HS-27A (cell line): ENCODE data around the gene CLOCK.
"Not testable (repeated sequence)": the region's sequence is repeated elsewhere in the genome, so short reads cannot be mapped to it uniquely, and the experiment has no call there.

ENCODE experiments used
- DNase-seq: peaks from one replicate; pipeline ENCODE4 v3.0.0-alpha.2; 2012; ENCODE audit warnings: low read depth, missing footprints

Gene CLOCK, protein sequence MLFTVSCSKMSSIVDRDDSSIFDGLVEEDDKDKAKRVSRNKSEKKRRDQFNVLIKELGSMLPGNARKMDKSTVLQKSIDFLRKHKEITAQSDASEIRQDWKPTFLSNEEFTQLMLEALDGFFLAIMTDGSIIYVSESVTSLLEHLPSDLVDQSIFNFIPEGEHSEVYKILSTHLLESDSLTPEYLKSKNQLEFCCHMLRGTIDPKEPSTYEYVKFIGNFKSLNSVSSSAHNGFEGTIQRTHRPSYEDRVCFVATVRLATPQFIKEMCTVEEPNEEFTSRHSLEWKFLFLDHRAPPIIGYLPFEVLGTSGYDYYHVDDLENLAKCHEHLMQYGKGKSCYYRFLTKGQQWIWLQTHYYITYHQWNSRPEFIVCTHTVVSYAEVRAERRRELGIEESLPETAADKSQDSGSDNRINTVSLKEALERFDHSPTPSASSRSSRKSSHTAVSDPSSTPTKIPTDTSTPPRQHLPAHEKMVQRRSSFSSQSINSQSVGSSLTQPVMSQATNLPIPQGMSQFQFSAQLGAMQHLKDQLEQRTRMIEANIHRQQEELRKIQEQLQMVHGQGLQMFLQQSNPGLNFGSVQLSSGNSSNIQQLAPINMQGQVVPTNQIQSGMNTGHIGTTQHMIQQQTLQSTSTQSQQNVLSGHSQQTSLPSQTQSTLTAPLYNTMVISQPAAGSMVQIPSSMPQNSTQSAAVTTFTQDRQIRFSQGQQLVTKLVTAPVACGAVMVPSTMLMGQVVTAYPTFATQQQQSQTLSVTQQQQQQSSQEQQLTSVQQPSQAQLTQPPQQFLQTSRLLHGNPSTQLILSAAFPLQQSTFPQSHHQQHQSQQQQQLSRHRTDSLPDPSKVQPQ

DNA sequence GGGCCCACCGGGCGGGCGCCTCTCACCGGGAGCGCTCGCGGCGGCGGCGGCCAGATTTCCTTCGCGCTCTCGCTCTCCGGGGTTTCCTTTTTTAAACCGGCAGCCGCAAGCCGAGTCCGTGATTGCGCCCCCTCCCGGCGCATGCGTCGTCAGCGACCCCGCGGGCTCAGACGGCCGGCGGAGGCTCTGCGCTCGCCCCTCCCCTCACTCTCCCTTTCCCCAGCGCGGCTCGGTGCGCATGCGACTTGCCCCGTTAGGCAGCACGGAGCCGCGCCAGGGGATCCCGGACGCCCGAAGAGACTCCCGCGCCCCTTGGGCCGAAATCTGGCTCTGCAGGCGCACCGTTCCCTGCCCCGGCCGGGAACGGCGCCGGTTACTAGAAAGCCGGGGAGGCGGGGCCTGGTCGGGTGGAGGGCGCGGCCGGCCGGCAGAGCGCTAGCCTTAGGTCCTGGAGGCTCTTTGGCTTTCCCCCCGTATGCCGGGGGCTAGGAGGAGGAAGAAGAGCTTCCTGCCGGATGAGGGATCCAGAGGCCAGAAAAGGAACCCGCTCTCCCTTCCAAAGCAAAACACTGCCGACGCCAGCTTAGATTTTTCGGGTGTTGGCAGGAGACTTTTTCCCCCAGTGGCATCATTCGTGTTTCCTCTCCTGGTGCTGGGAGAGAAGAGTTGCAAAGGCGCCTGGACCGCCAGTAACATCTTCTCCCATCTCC, at the start of gene CLOCK:
Gene CLOCK (minus strand): TSS at position 154 of the 710 bp plus-strand sequence. CDS start 64,124 bp downstream, outside the sequence.
- DNase-seq: peak; percentile 62

DNA sequence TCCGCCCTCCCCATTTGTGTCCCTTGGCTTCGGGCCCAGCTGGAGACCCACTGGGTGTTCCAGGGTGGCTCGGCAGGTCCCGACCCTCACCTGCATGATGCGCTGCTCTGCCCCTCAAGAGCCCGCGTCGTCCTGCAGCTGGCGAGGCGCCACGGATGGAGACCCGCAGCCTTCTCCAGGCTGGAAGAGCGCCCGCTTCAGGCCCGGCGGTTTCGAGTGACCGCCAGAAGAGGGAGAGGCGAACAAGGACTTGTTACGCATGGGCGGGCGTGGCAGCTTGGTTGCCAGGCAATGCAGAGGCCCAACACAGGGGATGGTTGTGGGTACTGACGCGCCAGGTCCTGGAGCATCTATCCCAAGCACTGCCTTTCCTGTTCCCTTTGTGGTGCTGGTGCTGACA, 45.3 kb upstream of the CLOCK start, which contains the start of gene PDCL2:
Gene PDCL2 (minus strand): TSS at position 232 of the 400 bp plus-strand sequence. CDS start 136 bp downstream, at position 96.
- DNase-seq: no peak

DNA sequence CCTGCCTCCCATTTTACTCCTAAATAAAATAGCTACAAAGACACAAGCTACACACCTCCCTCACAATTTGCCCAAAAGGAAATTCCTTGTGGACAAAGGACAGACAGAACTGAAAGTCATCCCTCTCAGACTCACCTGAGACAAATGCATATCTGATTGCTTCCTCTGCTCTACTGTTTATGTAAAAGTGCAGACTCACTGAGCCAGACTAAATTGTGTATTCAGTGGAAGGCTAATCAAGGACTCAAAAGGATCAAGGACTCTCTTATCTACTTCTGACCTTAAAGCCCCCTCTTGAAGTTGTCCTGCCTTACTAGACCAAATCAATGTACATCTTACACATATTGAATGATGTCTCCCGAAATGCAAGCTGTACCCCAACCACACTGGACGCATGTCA, 41.5 kb upstream of the CLOCK start:
- no peak for DNase-seq

DNA sequence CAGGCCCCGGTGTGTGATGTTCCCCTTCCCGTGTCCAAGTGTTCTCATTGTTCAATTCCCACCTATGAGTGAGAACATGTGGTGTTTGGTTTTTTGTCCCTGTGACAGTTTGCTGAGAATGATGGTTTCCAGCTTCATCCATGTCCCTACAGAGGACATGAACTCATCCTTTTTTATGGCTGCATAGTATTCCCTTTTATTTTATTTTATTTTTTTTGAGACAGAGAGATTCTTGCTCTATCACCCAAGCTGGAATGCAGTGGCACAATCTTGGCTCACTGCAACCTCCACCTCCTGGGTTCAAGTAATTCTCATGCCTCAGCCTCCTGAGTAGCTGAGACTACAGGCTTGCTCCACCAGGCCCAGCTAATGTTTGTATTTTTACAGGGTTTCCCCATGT, 36.1 kb upstream of the CLOCK start:
- not testable (repeated sequence) for DNase-seq

DNA sequence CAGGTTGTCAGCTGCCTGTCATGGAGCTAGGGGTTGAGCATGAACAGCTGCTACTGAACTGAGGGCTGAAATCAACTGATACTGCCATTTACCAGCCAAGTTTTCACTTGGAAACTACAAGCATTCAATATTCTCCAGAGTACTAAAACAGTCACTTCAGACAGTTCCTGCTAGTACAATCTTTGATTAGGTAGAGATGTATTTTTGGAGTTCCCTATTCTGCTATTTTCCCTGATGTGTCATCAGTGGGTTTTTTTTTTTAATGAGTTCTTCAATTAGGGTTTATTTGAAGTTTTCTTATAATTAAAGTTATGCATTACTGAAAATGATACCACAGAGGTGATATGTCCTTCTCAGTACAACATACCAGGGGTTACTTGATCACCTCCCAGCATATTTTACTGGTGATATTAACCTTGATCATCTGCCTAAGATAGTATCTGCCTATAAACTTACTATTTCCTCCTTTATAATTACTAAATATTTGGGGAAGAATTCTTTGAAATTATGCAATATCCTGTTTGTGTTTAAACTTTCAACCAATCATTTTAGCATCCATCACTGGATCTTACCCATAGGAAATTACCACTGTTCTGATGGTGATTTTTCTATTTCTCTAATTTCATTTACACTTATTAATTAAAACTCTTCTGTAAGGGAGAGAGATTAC, 31.8 kb upstream of the CLOCK start:
- no peak for DNase-seq

DNA sequence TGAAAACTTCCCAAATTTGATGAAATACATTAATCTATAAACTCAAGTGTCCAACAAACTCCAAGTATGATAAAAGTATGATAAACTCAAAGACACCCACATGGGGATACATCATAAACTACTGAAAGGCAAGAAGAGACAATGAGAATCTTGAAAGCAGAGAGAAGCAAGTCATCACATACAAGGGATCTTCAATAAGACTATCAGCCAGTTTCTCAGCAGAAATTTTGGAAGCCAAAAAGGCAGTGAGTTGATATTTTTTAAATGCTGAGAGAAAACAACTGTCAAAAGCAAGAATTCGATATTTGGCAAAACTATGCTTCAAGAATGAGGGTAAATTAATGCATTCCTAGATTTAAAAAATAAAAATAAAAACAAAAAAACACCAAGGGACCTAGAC, 28.8 kb upstream of the CLOCK start:
- DNase-seq: no peak

DNA sequence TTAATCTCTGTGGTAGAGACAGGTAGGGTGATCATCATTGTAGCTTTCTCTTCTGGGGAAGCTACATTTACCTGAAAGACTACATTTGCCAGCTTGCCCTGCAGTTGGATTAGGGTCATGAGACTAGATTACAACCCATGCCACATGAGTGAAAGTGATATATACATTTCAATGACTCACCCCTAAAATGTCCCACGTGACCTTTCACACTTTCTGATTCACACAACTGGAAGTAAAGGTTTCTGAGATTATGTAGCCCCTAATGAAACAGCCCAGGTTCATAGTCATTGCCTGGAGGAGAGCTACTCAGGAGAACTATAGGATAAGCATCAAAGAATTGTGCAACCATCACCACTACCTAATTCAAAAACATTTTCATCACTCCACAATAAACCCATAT, 27.5 kb upstream of the CLOCK start:
- DNase-seq: no peak

DNA sequence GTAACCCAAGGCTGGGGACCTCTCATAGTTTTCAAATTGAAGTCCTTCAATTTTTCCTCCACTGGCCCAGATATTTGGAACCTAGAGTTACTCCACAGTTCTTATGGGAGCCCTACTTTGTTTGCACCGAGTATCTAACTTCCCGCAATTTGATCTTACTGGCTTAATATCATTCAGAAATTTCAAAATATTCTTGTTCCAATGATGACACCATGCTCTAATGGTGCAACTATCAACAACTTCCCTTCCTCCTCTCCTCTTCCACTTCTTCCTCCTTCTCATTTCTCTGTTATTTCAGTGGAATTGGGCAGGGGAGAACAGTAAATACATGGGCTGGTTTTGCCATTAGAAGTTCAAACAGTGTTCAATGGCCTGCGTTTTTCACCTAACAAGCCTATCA, 25.1 kb upstream of the CLOCK start:
- DNase-seq: no peak

DNA sequence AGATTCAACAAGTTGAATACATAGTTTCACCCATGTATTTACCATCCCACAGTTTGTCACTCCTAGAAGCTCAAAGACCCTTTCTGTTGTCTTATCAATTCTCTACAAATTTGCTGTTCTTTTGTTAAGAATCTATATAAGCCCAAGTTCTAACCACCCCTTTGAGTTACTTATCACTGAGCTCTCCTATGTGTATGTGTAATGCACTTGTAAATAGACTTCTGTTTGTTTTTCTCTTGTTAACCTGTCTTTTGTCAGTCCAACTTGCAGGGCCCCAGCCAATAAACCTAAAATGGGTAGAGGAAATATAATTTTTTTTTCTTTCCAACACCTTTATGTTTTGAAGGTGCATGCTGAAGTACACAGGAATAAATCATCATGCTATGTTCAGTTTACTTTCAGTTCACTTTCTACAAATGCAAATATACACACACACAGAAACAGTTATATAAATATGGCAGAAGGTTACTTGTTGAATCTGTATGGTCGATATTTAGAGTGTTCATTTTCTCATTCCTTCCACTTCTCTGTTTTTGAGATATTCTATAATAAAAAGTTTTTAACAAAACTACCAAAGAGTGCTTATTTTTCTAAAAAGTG, 22.3 kb upstream of the CLOCK start:
- no peak for DNase-seq

DNA sequence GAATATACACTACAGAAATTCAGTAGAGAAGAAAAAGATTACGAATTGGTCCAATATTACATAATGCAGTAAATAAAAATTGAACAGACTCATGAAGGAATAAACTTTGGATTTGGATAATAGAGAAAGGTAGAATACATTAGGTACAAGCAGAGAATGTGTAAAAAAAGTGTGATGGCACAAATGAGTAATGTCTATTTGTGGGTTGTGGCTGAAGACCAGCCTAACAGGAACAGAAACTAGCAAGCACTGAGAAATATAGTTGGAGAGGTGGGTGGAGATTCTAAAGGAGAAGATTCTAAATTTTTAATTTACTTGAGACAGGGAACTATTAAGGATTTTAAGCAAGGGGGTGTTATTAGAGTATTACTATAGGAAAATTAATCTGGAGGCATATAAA, 15.2 kb upstream of the CLOCK start:
- no peak for DNase-seq

DNA sequence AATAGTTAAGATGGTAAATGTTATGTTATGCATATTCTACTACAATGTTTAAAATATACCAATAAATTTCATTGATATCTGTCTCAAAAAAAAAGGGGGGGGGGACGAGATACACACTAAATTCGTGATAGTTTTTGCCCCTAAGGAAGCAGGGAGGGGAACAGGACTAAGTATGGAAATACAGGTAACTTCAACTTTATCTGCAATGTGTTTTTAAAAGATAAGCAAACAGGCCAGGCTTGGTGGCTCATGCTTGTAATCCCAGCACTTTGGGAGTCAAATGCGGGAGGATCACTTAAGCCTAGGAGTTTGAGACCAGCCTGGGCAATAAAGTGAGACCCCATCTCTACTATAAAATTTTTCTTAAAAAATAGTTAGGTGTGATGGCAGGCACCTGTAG, 13.4 kb upstream of the CLOCK start:
- no peak for DNase-seq

DNA sequence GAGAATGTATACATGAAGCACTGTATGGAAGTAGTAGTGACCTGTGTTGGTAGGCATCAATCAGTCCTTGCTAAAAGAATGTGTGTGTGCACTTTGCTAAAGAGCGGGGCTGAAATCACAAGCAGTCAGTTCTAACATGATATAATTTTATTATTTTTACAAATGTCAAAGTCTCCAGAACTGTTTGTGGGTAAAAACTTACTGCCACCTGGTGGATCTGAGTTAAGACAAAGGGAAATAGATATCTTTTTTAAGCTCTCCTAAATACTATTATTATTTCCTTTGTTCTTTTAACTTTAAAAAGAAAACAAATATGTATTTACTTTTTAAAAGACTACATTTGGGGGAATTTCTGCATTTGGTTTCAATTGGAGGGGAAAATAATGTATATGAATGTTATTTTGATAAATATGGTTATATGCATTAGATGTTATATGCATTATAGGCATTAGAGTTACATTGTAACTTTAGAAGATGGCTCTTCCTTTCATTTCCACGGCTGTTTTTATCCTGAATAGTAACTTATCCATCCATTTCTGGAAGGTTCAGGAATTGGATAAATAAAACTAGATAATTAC, 7.8 kb upstream of the CLOCK start:
- no peak for DNase-seq

DNA sequence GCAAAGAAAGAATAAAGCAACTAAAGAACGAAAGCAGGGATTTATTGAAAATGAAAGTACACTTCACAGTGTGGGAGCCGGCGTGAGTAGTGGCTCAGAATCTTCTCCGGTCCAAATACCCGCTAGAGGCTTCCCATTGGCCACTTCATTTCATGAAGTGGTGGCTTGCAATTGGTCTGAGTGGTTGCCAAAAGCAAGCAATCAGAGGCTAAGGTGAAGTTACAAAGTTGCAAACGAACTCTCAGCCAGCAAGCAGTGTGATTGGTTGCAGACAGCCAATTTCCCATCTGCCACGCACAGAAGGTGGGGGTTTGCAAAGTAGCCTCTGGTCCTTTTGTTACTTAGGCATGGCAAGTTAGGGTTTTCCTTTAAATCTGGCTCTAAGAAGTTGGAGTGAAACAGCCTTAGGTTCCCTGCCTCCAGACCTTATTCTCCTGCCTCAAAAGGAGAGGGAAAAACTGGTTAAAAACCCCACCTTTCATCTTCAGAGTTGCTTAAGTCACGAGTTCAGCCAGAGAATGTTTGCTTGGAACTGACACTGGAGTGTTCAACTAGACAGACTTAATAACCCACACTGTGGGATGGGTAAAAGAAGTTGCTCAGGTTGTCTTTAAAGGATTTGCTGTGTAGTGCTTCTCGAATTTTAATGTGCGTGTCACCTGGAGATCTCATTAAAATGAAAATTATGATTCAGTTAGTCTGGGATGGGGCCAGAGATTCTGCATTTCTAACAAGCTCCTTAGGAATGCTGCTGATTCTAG, 6.9 kb upstream of the CLOCK start:
- peak; percentile 59 for DNase-seq

DNA sequence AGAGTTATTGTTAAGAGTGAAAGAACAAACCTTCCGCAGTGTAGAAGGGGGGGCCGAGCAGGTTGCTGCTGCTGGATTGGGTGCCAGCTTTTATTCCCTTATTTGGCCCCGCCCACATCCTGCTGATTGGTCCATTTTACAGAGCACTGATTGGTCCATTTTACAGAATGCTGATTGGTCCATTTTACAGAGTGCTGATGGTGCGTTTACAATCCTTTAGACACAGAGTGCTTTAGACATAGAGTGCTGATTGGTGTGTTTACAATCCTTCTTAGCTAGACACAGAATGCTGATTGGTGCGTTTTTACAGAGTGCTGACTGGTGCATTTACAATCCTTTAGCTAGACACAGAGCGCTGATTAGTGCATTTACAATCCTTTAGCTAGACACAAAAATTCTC, 5.3 kb upstream of the CLOCK start:
- not testable (repeated sequence) for DNase-seq

DNA sequence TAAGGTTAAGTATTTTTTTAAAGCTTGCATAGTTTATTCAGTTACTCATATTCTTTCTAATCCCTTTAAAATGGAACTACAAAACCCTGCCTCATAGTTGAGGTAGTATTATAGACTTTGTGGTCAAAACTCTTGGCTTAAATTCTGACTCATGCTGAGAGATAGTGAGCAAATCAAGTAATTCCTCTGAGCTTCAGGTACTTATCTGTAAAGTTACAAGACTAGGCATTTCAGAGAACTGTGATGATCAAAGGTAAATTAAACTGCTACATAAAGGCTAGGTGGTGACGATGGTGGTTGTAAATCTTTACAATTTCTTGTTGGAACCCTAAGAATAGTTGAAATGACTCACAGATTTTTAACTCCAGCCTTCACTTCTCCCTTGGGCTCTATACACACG, 3.2 kb upstream of the CLOCK start:
- DNase-seq: peak; percentile 64

DNA sequence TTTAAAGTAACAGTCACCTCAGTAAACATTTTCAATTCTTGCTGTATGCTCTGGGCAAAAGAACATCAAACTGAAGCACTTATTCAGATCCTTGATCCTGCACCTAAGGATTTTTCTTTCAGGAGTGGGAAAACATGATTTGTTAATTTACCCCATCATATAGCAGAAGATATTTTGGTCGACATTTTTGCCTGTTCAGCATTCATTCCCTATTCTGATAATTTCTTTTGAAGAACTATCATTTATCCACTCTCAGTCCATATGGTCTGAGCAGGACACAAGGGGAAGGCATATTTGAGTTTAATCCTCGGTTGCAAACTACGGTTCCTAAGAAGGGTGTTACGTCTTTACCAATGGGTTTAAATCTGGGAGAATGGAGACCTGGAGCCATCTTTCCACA, 1.2 kb upstream of the CLOCK start:
- no peak for DNase-seq

DNA sequence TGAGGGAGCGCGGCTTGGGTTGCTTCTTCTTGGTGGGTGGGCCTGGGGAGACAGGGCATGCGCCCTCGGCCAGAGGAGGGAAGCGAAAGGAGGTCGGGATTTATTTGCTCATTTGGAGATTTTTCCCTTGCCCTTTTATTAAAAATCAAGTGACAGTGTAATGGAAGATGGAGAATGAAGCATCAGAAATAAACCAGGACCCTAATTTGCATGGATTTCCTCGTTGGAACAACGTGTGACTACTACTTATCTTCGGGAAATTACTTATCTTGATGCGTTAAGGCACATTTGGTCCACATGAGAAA, 709 bp upstream of the CLOCK start:
- no peak for DNase-seq

DNA sequence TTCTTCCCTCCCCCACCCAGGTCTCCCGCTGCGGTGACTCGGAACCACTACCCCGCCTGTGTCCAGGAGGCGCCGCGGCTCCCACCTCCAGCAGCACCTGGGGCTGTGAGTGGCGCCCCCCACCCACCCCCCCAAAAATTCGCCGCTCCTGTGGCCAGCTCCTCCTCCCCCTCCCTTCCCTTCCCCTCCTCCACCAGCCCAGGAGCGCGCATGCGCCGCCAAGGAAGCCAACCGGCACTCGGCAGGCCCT, 278 bp downstream of the CLOCK start:
- DNase-seq: no peak

DNA sequence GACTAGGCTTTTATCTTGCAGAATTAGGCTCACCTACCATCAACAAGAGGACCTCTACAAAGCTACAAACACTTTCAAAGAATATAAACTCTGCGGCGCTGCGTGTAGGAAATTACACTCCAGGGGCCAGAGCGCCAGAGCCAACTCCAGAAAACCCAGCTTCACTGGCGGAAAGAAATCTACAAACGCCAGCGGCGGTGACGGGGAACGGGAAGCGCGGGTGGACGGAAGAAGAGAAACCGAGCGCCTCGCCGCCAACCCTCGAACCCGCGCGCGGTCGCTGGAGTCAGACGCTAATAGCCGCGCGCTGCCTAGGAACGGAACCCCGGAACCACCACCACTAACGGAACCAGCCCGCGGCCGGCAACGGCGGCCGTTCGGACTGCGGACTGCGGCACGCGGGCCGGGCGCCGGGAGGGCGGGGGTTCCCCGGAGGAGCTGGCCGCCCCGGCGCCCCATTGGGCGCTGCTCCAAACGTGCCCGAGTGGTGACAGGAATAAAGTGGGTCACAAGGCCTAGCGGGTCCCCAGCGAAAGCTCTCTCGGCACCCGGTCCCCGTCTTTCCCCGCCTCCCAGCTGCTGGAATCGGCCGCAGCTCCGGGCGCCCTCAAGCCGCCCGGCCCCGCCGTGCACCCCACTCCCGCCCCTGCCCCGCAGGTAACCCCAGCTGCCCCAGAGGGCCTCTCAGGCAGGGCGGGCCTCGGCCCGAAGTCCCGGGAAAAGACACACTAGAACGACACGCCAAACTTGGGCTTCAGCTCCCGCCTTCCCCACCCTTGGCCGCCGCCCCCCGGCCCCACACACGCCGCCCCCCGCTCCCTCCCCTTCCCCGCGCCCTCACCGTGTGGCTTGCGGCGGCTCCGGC, 836 bp downstream of the CLOCK start:
- no peak for DNase-seq

DNA sequence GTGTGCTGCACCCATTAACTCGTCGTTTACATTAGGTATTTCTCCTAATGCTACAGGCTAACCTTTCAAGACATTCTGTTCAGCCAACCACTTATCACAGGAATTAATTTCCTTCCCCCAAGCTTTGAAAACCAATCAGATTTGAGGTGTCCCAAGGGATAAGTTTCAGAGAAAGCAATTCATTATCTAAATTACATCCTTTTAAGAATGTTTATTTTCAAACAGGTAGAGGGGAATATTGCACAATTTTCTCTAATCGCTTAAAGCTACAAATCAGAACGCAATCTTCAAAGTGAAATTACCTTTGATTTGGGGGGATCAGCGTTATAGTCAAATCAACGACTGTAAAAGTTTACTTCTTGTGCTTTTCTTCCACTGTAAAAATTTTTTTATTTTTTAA, 1.6 kb downstream of the CLOCK start:
- DNase-seq: no peak
